Panc1 (cell line): ENCODE measurements around the gene CORO2B. TPM values are rescaled to one million over a fixed set of nuclear protein-coding genes. Genes with fewer than 3 reads are reported as not detected.

Source experiments
- ATAC-seq: fragments of 200-7000 bp; cut with Tn5 transposase; 2 replicates; pipeline ENCODE4 v1.9.1; 2020; ENCODE audit warnings: mild to moderate bottlenecking, moderate library complexity
- BruUV-seq: library from RNA; stranded (reverse); fragments of 400-500 nt; replicated peaks from 2 replicates; lab custom pipeline; 2021; lab: Mats Ljungman, UMichigan
- CTCF ChIA-PET: fragments of 300-600 bp; sonication (Branson Sonifier 250); formaldehyde crosslinking; loops from one replicate; lab custom pipeline; 2022; ENCODE audit warnings: antibody characterized with exemption; lab: Charles Lee
- POLR2A ChIA-PET: fragments of 300-600 bp; sonication (Branson Sonifier 250); formaldehyde crosslinking; loops from one replicate; lab custom pipeline; 2022; ENCODE audit warnings: antibody characterized with exemption; lab: Charles Lee
- DNase-seq: peaks from one replicate; pipeline ENCODE4 v3.0.0-alpha.2; 2010; ENCODE audit warnings: low read depth, low spot score
- H3K27ac ChIP-seq: 2 replicates; pipeline ENCODE4 v1.5.1; 2011; ENCODE audit warnings: mild to moderate bottlenecking, low read length, inconsistent platforms
- H3K27me3 ChIP-seq: fragments of 200-500 bp; sonication (Bioruptor generic); 2 replicates; pipeline ENCODE4 v1.6.0; 2014; ENCODE audit warnings: low read length, inconsistent platforms; ENCODE audit not compliant: control insufficient read depth, insufficient read depth
- H3K36me3 ChIP-seq: fragments of 200-500 bp; sonication (Bioruptor generic); 2 replicates; pipeline ENCODE4 v1.5.1; 2014; ENCODE audit warnings: inconsistent platforms, mild to moderate bottlenecking, low read length, moderate library complexity; ENCODE audit not compliant: control insufficient read depth, insufficient read depth
- H3K4me1 ChIP-seq: 2 replicates; pipeline ENCODE4 v1.5.1; 2011; ENCODE audit warnings: inconsistent platforms, mild to moderate bottlenecking, low read length, moderate library complexity; ENCODE audit not compliant: control insufficient read depth, insufficient read depth
- H3K4me3 ChIP-seq, 2 experiments: 2 replicates each; pipeline ENCODE4 v1.5.1; 2011 to 2012; ENCODE audit warnings: low read depth in 2 of 2, low read length in 2 of 2, mild to moderate bottlenecking in 2 of 2, inconsistent platforms in 1 of 2, moderate library complexity in 1 of 2
- H3K9me3 ChIP-seq: fragments of 200-500 bp; sonication (Bioruptor generic); 2 replicates; pipeline ENCODE4 v1.5.1; 2014; ENCODE audit warnings: low read depth, mild to moderate bottlenecking, inconsistent platforms, low read length, moderate library complexity; ENCODE audit not compliant: control insufficient read depth, insufficient read depth
- CTCF ChIP-seq: fragments of 450-650 bp; IDR thresholded peaks from 2 replicates; pipeline ENCODE4 v1.5.1; 2017; ENCODE audit warnings: mild to moderate bottlenecking
- POLR2AphosphoS5 ChIP-seq: IDR thresholded peaks from 2 replicates; pipeline ENCODE4 v1.6.1; 2012; ENCODE audit warnings: mild to moderate bottlenecking, low read depth, low read length, moderate library complexity
- SIN3A ChIP-seq: IDR thresholded peaks from 2 replicates; pipeline ENCODE4 v1.6.1; 2012; ENCODE audit warnings: low read depth, mild to moderate bottlenecking, low read length, moderate library complexity, borderline replicate concordance; ENCODE audit not compliant: insufficient read depth
- TCF7L2 ChIP-seq: IDR thresholded peaks from 2 replicates; pipeline ENCODE4 v1.6.1; 2011; ENCODE audit warnings: mild to moderate bottlenecking, low read depth, low read length, inconsistent platforms
- in situ Hi-C: cut with HindIII; loops from 2 replicates; pipeline ENCODE4 v1.10.0; 2016; ENCODE audit warnings: low sequenced_read_pairs, low pct_unique_long_range_greater_than_20kb
- intact Hi-C: fragments of 100-400 bp; cut with micrococcal nuclease; formaldehyde crosslinking; loops from one replicate; pipeline ENCODE4 v1.10.0; 2022; ENCODE audit not compliant: unreplicated experiment
- total RNA-seq: library from RNA; stranded (reverse); gene quantifications from one replicate; pipeline ENCODE4 v1.2.1, GENCODE V29; 2021; ENCODE audit not compliant: unreplicated experiment
- TF ChIP-seq, protein P1 (sequence below), 2 experiments: IDR thresholded peaks; 2 replicates each; pipeline ENCODE4 v1.6.1; 2011 to 2012; ENCODE audit warnings: low read depth in 2 of 2, control low read depth in 1 of 2, low read length in 1 of 2, mild to moderate bottlenecking in 1 of 2, moderate library complexity in 1 of 2; ENCODE audit not compliant: insufficient read depth in 1 of 2

The CORO2B gene
- total RNA-seq, 1 experiment from 2014 or later: 0.36 TPM

GRCh38 chr15:68775236-68775577 lies 196.4 kb downstream of the CORO2B start:
- POLR2A ChIA-PET: no interaction called here
- Histone ChIP-seq H3K27ac (no peak overlapping the region), H3K36me3 (peaks cover 13% of the 10 kb centered on the region; the same call in 1 of the 2 replicates), H3K27me3 (no peaks in the 10 kb centered on the region), H3K4me3 (no peak overlapping the region), H3K9me3 (no peaks in the 10 kb centered on the region), H3K4me1 (no peaks in the 10 kb centered on the region)
- CTCF ChIA-PET: no interaction called here
- intact Hi-C loops: no loop called here
- no TSS peak for BruUV-seq
- TF ChIP-seq, protein P1, sequence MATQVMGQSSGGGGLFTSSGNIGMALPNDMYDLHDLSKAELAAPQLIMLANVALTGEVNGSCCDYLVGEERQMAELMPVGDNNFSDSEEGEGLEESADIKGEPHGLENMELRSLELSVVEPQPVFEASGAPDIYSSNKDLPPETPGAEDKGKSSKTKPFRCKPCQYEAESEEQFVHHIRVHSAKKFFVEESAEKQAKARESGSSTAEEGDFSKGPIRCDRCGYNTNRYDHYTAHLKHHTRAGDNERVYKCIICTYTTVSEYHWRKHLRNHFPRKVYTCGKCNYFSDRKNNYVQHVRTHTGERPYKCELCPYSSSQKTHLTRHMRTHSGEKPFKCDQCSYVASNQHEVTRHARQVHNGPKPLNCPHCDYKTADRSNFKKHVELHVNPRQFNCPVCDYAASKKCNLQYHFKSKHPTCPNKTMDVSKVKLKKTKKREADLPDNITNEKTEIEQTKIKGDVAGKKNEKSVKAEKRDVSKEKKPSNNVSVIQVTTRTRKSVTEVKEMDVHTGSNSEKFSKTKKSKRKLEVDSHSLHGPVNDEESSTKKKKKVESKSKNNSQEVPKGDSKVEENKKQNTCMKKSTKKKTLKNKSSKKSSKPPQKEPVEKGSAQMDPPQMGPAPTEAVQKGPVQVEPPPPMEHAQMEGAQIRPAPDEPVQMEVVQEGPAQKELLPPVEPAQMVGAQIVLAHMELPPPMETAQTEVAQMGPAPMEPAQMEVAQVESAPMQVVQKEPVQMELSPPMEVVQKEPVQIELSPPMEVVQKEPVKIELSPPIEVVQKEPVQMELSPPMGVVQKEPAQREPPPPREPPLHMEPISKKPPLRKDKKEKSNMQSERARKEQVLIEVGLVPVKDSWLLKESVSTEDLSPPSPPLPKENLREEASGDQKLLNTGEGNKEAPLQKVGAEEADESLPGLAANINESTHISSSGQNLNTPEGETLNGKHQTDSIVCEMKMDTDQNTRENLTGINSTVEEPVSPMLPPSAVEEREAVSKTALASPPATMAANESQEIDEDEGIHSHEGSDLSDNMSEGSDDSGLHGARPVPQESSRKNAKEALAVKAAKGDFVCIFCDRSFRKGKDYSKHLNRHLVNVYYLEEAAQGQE (IDR thresholded peaks at IDR 0.05; ENCODE audit: insufficient read depth in 1 of 2, low read depth in 2 of 2, low read length in 1 of 2): no peak
- TF ChIP-seq SIN3A: no peak
- no peak for TF ChIP-seq POLR2AphosphoS5
- TF ChIP-seq CTCF: no peak
- no peak for TF ChIP-seq TCF7L2
- DNase-seq (no peak), ATAC-seq (no peak)
- in situ Hi-C loops: no loop called here

DNA sequence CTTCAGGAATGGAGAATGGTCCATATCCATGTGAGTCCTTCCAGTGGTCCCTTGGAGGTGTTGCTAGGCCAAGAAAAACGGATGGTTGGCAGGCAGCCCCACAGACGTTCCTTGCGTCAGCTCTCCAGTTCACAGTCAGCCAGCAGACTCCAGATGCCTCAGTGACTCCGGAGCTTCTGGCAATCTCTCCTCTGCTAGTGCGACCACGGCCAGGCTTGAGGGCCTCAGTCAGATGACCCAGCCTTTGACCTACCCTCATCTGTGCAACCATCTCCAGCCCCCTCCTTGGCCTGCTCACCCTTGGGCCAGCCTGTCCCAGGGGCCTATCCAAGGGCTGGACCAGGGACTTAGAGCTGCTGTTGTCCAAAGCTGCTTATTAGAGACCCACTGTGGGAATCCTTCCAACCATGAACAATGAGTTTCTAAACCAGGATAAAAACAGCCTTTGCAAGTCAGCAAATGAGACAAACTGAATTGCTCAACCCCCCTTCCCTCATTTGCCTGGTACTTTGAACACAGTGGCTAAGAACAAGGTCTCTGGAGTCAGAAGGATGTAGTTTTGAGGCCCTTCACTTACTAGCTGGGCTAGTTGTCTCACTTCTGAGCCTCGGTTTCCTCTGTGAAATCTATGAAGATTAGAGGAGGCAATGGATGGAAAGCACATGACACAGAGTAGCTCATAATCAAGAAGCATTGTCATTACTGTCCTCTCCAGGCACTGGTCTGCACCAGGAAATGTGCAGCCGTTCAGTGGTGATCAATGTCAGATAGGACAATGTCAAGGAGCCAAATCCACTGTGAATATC lies 197.1 kb downstream of the CORO2B start:
- POLR2A ChIA-PET: no interaction called here
- TF ChIP-seq SIN3A (no peak), POLR2AphosphoS5 (no peak), CTCF (no peak), TCF7L2 (no peak)
- TF ChIP-seq, protein P1 (IDR thresholded peaks at IDR 0.05; ENCODE audit: insufficient read depth in 1 of 2, low read depth in 2 of 2, low read length in 1 of 2): no peak
- in situ Hi-C loops: no loop called here

More for the DNA sequence above, 197.1 kb downstream of the CORO2B start:
- BruUV-seq: no TSS peak
- Histone ChIP-seq H3K27me3 (no peaks in the 10 kb centered on the region), H3K4me3 (no peak overlapping the region), H3K27ac (no peak overlapping the region), H3K4me1 (no peaks in the 10 kb centered on the region), H3K36me3 (peaks cover 15% of the 10 kb centered on the region), H3K9me3 (no peaks in the 10 kb centered on the region)
- intact Hi-C loops: no loop called here
- CTCF ChIA-PET: interaction anchor here (0.6 kb wide), 1 partner anchor 164 kb away, joined by 3 read pairs; no protein-coding TSS in a partner anchor
- ATAC-seq (0 out of 2 replicates have a peak, but pooled peaks have one; percentile 19), DNase-seq (no peak)
